T-cell (primary cell): ENCODE data around the gene MAPKAP1. TPM values are rescaled to one million over a fixed set of nuclear protein-coding genes. Genes with fewer than 3 reads are reported as not detected.

ENCODE experiments used
- ATAC-seq, 4 experiments: fragments of 200-7000 bp in 3 of 4; fragments of 150-1000 bp in 1 of 4; cut with Tn5 transposase; replicated peaks in 1 of 4; 1 replicate in 3 of 4; 2 replicates in 1 of 4; pipeline ENCODE4 v1.10.0; 2021; ENCODE audit warnings: moderate library complexity in 3 of 4, mild to moderate bottlenecking in 2 of 4, moderate number of reproducible peaks in 1 of 4
- CTCF ChIA-PET, 2 donors: fragments of 300-600 bp; sonication (Branson Sonifier 250); formaldehyde crosslinking; loops; one replicate each; lab custom pipeline; 2022; ENCODE audit warnings: antibody characterized with exemption in 2 of 2; lab: Charles Lee
- POLR2A ChIA-PET, 2 donors: fragments of 300-600 bp; sonication (Branson Sonifier 250); formaldehyde crosslinking; loops; one replicate each; lab custom pipeline; 2022; ENCODE audit warnings: antibody characterized with exemption in 2 of 2; lab: Charles Lee
- DNase-seq, 35 experiments: peaks; one replicate each; pipeline versions ENCODE4 v3.0.0 to v3.0.0-alpha.2; 2013 to 2023
- H3K27ac ChIP-seq: one replicate; pipeline ENCODE4 v1.5.1; 2013; ENCODE audit warnings: low read length
- H3K27me3 ChIP-seq, 2 experiments: replicated peaks in 1 of 2; 1 replicate in 1 of 2; 2 replicates in 1 of 2; pipeline versions ENCODE4 v1.6.1 to v1.7.0; 2013; ENCODE audit warnings: low read length in 1 of 2, mixed read lengths in 1 of 2; ENCODE audit not compliant: control insufficient read depth in 2 of 2, insufficient read depth in 2 of 2; ENCODE audit errors: extremely low read depth in 1 of 2
- H3K36me3 ChIP-seq, 2 donors: 1 replicate in 1 of 2; 2 replicates in 1 of 2; pipeline versions ENCODE4 v1.6.1 to v1.7.0; 2013; ENCODE audit warnings: low read length in 1 of 2; ENCODE audit not compliant: control insufficient read depth in 2 of 2, insufficient read depth in 1 of 2; ENCODE audit errors: extremely low read depth in 1 of 2
- H3K4me1 ChIP-seq, 2 experiments: 1 replicate in 1 of 2; 2 replicates in 1 of 2; pipeline versions ENCODE4 v1.6.1 to v1.7.0; 2013; ENCODE audit warnings: low read length in 2 of 2, mixed read lengths in 1 of 2; ENCODE audit not compliant: insufficient read depth in 2 of 2, control insufficient read depth in 1 of 2; ENCODE audit errors: extremely low read depth in 1 of 2
- H3K4me3 ChIP-seq, 2 donors: 1 replicate in 1 of 2; 2 replicates in 1 of 2; pipeline versions ENCODE4 v1.5.1 to v1.7.0; 2013; ENCODE audit warnings: mild to moderate bottlenecking in 2 of 2, low read length in 1 of 2, moderate library complexity in 1 of 2; ENCODE audit not compliant: control insufficient read depth in 1 of 2; ENCODE audit errors: extremely low read depth in 1 of 2
- H3K9me3 ChIP-seq: 2 replicates; pipeline ENCODE4 v1.7.0; 2013
- H3K27ac Mint-ChIP-seq, 2 donors: one replicate each; pipeline ENCODE4 v1.8.0; 2020 to 2021; ENCODE audit warnings: mild to moderate bottlenecking in 2 of 2, mixed read lengths in 2 of 2
- H3K27me3 Mint-ChIP-seq, 2 donors: one replicate each; pipeline ENCODE4 v1.8.0; 2021 to 2022; ENCODE audit warnings: mixed read lengths in 2 of 2
- H3K36me3 Mint-ChIP-seq: one replicate; pipeline ENCODE4 v1.8.0; 2021; ENCODE audit warnings: mixed read lengths
- H3K4me1 Mint-ChIP-seq, 3 donors: one replicate each; pipeline ENCODE4 v1.8.0; 2020 to 2022; ENCODE audit warnings: mixed read lengths in 3 of 3, mild to moderate bottlenecking in 1 of 3
- H3K4me3 Mint-ChIP-seq, 3 donors: one replicate each; pipeline ENCODE4 v1.8.0; 2020 to 2022; ENCODE audit warnings: mild to moderate bottlenecking in 3 of 3, mixed read lengths in 3 of 3, moderate library complexity in 3 of 3
- H3K9me3 Mint-ChIP-seq, 3 donors: one replicate each; pipeline ENCODE4 v1.8.0; 2020 to 2022; ENCODE audit warnings: mixed read lengths in 3 of 3
- WGBS: methylation state at CpG from one replicate; pipeline ENCODE4 v1.1.5; 2013; ENCODE audit warnings: missing lambda C conversion rate; ENCODE audit not compliant: insufficient coverage; 5-methylcytosine and 5-hydroxymethylcytosine counted together
- total RNA-seq, 35 experiments: library from RNA in 6 of 35; stranded (reverse) in 6 of 35; fragments of 120-200 nt in 1 of 35; gene quantifications; one replicate each; pipeline versions ENCODE4 v1.2.1 to v1.2.4 and lab custom pipeline; 2013 to 2026

The MAPKAP1 gene
- total RNA-seq, 5 donors from 2014 or later (not counting 1 experiment from before 2014, with no cell fraction given): 50.2 to 60.3 (median 55.6) TPM

- WGBS: no CpG with 5 or more reads among the region's 6 CpGs
- Histone ChIP-seq H3K4me1 (peaks cover 0 to 9% of the 10 kb centered on the region in 2 experiments), H3K27ac (no peak overlapping the region), H3K27me3 (no peaks in the 10 kb centered on the region), H3K9me3 (no peaks in the 10 kb centered on the region), H3K36me3 (peaks cover 0 to 5% of the 10 kb centered on the region in 2 donors), H3K4me3 (no peak overlapping the region)
- no peaks in the 10 kb centered on the region for H3K9me3 Mint-ChIP-seq
- H3K27me3 Mint-ChIP-seq: no peaks in the 10 kb centered on the region
- peaks cover 23% of the 10 kb centered on the region for H3K36me3 Mint-ChIP-seq
- ChIA-PET POLR2A (no interaction called here), CTCF (no interaction called here)
- ATAC-seq: no peak
- H3K27ac Mint-ChIP-seq: no peak overlapping the region
- no peak for DNase-seq
- no peak overlapping the region for H3K4me3 Mint-ChIP-seq
- peaks cover 15 to 28% (median 21%) of the 10 kb centered on the region in 3 donors for H3K4me1 Mint-ChIP-seq
These were observed 190.7 kb downstream of the MAPKAP1 start for GRCh38 chr9:125515983-125516940.

GRCh38 chr9:125515281-125515680 is 191.7 kb downstream of the MAPKAP1 start:
- Mint-ChIP-seq H3K36me3 (peaks cover 16% of the 10 kb centered on the region), H3K27ac (no peak overlapping the region), H3K4me1 (peaks cover 15 to 21% (median 15%) of the 10 kb centered on the region in 3 donors), H3K9me3 (no peaks in the 10 kb centered on the region), H3K4me3 (no peak overlapping the region), H3K27me3 (no peaks in the 10 kb centered on the region)
- H3K27ac ChIP-seq: no peak overlapping the region
- no peaks in the 10 kb centered on the region for H3K36me3 ChIP-seq
- POLR2A ChIA-PET: no interaction called here
- H3K4me1 ChIP-seq: peaks cover 0 to 9% of the 10 kb centered on the region in 2 experiments
- H3K27me3 ChIP-seq: no peaks in the 10 kb centered on the region
- DNase-seq: no peak
- no peak for ATAC-seq
- 100% methylated on average over 2 of the region's 5 CpGs for WGBS
- H3K9me3 ChIP-seq: no peaks in the 10 kb centered on the region
- CTCF ChIA-PET: no interaction called here
- H3K4me3 ChIP-seq: no peak overlapping the region

DNA sequence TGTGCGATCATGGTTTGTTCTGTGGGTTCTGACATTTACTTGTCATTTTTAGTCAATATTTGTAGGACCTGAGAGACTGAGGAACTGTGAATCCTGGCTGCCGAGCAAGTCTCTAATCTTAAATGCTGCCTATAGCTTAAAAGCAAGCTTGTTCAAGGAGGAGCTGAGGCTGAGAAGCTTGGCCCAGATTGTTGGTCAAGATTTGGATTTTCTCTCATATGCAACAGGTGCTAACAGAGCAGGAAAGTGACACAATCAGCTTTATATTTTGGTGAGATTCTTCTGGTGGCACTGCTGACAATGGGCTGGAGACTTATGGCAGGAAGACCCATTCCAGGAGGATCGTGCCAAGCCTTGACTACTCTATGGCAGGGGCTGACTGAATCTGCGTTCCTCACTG is 192.5 kb downstream of the MAPKAP1 start:
- ATAC-seq: no peak
- peaks cover 15 to 21% (median 15%) of the 10 kb centered on the region in 3 donors for H3K4me1 Mint-ChIP-seq
- DNase-seq: no peak
- Histone ChIP-seq H3K27me3 (no peaks in the 10 kb centered on the region), H3K36me3 (no peaks in the 10 kb centered on the region), H3K9me3 (no peaks in the 10 kb centered on the region), H3K27ac (no peak overlapping the region), H3K4me3 (no peak overlapping the region), H3K4me1 (peaks cover 0 to 9% of the 10 kb centered on the region in 2 experiments)
- no peak overlapping the region for H3K27ac Mint-ChIP-seq
- H3K4me3 Mint-ChIP-seq: peak overlapping the region in 1 of 3 donors; percentile 3
- H3K9me3 Mint-ChIP-seq: no peaks in the 10 kb centered on the region
- ChIA-PET POLR2A (no interaction called here), CTCF (no interaction called here)
- peaks cover 15% of the 10 kb centered on the region for H3K36me3 Mint-ChIP-seq
- no peaks in the 10 kb centered on the region for H3K27me3 Mint-ChIP-seq
- WGBS: 89% methylated on average over 4 of the region's 4 CpGs

DNA sequence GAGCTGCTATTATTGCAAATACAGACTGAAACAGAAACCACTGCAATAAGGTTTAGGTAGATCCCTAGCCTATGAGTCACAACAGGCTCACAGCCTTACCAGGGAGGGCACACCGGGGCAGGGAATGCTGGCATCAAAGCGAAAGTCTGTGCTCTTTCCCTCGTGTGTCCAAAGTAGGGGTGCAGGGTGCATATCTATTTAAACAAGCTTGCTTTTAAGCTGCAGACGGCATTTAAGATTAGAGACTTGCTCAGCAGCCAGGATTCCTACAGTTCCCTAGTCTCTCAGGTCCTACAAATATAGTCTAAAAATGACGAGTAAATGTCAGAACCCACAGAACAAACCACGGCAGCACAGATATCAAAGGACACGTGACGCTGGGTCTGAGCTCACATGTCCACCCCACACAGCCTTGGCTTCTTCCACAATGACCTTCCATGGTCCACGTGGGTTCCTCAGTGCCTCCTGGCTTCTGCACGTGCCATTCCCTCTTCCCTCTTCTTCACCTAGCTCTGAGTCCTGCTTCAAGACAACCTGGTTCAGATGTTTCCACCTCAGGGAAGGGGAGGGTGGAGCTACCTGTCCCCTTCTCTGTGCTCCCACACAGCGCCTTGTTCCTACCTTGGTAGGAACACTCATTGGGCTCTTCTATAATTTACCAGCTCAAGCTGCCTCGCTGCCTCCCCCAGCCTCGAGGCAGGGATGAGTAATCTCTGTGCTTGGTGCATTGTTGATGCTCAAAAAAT is 193.2 kb downstream of the MAPKAP1 start:
- H3K4me3 Mint-ChIP-seq: peak overlapping the region in 2 of 3 donors; percentile 3 to 68
- H3K9me3 ChIP-seq: no peaks in the 10 kb centered on the region
- peak in 2 of 4 experiments; percentile 26 to 46 for ATAC-seq
- H3K4me3 ChIP-seq: no peak overlapping the region
- POLR2A ChIA-PET: no interaction called here
- peak in 1 of 35 experiments; percentile 9 for DNase-seq
- no peaks in the 10 kb centered on the region for H3K9me3 Mint-ChIP-seq
- H3K27ac ChIP-seq: no peak overlapping the region
- H3K36me3 ChIP-seq: no peaks in the 10 kb centered on the region
- H3K27me3 ChIP-seq: no peaks in the 10 kb centered on the region
- H3K4me1 Mint-ChIP-seq: peaks cover 15 to 21% (median 15%) of the 10 kb centered on the region in 3 donors
- H3K27me3 Mint-ChIP-seq: no peaks in the 10 kb centered on the region
- 31% methylated on average over 8 of the region's 13 CpGs for WGBS
- CTCF ChIA-PET: no interaction called here
- peak overlapping the region in 1 of 2 donors; percentile 17 for H3K27ac Mint-ChIP-seq
- H3K4me1 ChIP-seq: peaks cover 0 to 9% of the 10 kb centered on the region in 2 experiments
- peaks cover 15% of the 10 kb centered on the region for H3K36me3 Mint-ChIP-seq

DNA sequence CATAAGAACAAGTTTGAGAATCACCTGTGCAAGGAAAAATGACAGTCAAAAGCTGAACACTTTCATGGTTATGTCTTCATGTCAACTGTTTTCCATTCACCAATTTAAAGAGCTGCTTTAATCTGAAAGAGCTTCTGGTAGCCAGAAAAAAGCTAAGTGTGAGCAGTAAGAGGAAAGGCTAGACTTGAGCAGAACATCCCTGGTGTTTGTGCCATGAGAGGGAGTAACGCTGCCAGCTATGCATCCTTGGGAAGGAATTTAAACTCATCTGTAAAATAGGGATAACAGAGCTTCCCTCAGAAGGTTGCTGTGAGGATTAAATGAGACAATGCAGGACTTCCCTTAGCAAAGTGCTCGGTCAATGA is 193.7 kb downstream of the MAPKAP1 start:
- no peak for DNase-seq
- Histone ChIP-seq H3K4me1 (peaks cover 0 to 9% of the 10 kb centered on the region in 2 experiments), H3K4me3 (no peak overlapping the region), H3K9me3 (no peaks in the 10 kb centered on the region), H3K27ac (no peak overlapping the region), H3K36me3 (no peaks in the 10 kb centered on the region), H3K27me3 (no peaks in the 10 kb centered on the region)
- no peak overlapping the region for H3K27ac Mint-ChIP-seq
- no peaks in the 10 kb centered on the region for H3K27me3 Mint-ChIP-seq
- WGBS: 64% methylated on average over 2 of the region's 2 CpGs
- H3K4me1 Mint-ChIP-seq: peaks cover 15 to 21% (median 15%) of the 10 kb centered on the region in 3 donors
- H3K4me3 Mint-ChIP-seq: no peak overlapping the region
- no peak for ATAC-seq
- CTCF ChIA-PET: no interaction called here
- POLR2A ChIA-PET: no interaction called here
- H3K9me3 Mint-ChIP-seq: no peaks in the 10 kb centered on the region
- H3K36me3 Mint-ChIP-seq: peaks cover 15% of the 10 kb centered on the region

DNA sequence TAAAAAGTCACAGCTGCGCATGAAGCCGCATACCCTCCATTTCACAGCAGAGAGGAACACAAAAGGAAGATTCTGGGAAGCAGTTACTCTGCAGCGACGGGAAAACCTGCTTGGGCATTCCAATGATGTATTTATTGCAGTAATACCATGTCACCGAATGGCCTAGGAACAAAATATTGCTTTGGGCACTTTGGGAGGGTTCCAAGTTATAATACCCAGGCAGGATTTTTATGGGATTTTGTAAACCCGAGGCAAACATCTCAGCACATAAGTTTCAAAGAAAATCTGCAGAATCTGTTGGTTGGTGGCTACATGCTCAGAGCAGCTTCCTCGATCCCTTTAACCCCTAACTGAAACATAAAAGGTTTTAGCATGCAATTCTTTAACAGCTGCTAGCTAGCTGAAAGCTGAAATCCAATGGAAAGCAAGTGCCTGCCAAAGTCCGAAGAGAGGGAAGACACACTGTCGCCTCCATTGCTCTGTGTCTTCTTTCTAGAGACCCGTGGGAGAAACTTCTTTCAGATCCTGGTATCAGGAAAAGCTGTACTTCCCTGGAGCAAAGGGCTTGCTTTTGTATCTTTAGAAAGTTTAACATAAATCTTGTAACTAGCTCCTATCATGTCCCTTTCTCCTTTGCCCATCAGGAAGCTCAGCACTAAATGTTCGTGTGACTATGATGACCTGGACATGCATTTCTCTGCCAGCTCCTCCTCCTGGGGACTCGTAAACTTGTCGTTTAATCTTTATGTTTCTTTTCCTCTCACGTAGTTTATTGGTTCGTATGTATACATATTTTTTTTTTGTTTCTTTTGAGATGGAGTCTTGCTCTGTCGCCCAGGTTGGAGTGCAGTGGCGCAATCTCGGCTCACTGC is 195.0 kb downstream of the MAPKAP1 start:
- DNase-seq (no peak), ATAC-seq (no peak)
- ChIA-PET CTCF (no interaction called here), POLR2A (no interaction called here)
- H3K9me3 Mint-ChIP-seq: no peaks in the 10 kb centered on the region
- 100% methylated on average over 1 of the region's 18 CpGs for WGBS
- H3K4me3 Mint-ChIP-seq: no peak overlapping the region
- H3K27me3 ChIP-seq: no peaks in the 10 kb centered on the region
- H3K27me3 Mint-ChIP-seq: no peaks in the 10 kb centered on the region
- no peak overlapping the region for H3K4me3 ChIP-seq
- no peak overlapping the region for H3K27ac ChIP-seq
- peaks cover 17% of the 10 kb centered on the region for H3K36me3 Mint-ChIP-seq
- no peaks in the 10 kb centered on the region for H3K9me3 ChIP-seq
- peaks cover 15 to 21% (median 15%) of the 10 kb centered on the region in 3 donors for H3K4me1 Mint-ChIP-seq
- no peak overlapping the region for H3K27ac Mint-ChIP-seq
- peaks cover 0 to 9% of the 10 kb centered on the region in 2 experiments for H3K4me1 ChIP-seq
- H3K36me3 ChIP-seq: no peaks in the 10 kb centered on the region
